Measurements from ENCODE around the gene GBX2. TPM values are rescaled to one million over a fixed set of nuclear protein-coding genes. Genes with fewer than 3 reads are reported as not detected.

GBX2 gene
- total RNA-seq, 1 experiment from 2014 or later = 5.9 TPM

DNA sequence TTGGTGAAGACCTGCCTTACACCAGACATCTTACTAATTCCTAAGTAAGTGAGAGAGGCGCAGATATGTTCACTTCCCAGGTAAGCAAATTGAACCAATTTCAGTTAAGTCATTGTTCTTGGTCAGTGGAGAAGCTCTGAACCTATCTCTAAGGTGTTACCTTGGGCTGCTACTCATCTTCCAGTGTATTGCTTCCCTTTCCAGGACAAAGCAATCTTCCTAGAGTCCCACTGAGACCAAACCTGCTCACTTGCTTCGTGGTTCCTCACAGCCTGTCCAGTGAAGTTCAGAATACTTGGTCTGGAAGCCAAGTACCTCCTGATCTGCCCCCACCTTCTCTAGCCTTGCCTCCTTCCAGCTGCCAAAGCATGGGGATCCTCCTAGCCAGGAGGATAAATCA, 22.5 kb upstream of the GBX2 start:
- no peak overlapping the region for H3K9ac ChIP-seq (ENCODE audit: low read length)
- H3K4me2 ChIP-seq (ENCODE audit: low read length) = no peak overlapping the region
- H3K4me3 ChIP-seq (replicated peaks in 1 of 2; ENCODE audit: low read depth in 1 of 2, low read length in 2 of 2) = no peak overlapping the region
- TF ChIP-seq CBX3 (IDR thresholded peaks at IDR 0.05; ENCODE audit: low read depth) = no peak
- TF ChIP-seq EGR1 (IDR thresholded peaks at IDR 0.05; ENCODE audit: low read depth) = no peak
- TF ChIP-seq CEBPB (IDR thresholded peaks at IDR 0.05; ENCODE audit: low read depth) = no peak
- no peak for TF ChIP-seq POLR2AphosphoS5 (IDR thresholded peaks at IDR 0.05; ENCODE audit: low read depth, low read length)
- TF ChIP-seq, protein P1, sequence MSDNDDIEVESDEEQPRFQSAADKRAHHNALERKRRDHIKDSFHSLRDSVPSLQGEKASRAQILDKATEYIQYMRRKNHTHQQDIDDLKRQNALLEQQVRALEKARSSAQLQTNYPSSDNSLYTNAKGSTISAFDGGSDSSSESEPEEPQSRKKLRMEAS (IDR thresholded peaks at IDR 0.05) = no peak
- no peak for TF ChIP-seq RAD21 (IDR thresholded peaks at IDR 0.05; ENCODE audit: low read depth)
- TF ChIP-seq EZH2phosphoT487 (IDR thresholded peaks at IDR 0.05; ENCODE audit: borderline replicate concordance) = no peak
- no peak for TF ChIP-seq REST (IDR thresholded peaks at IDR 0.05; ENCODE audit: low read depth)
- TF ChIP-seq ZNF274 (IDR thresholded peaks at IDR 0.05; ENCODE audit: low read depth, low read length) = no peak
- TF ChIP-seq TCF7L2 (IDR thresholded peaks at IDR 0.05; ENCODE audit: borderline replicate concordance, extremely low read depth, insufficient read depth, insufficient read length) = no peak
- no peak for TF ChIP-seq SRF (IDR thresholded peaks at IDR 0.05; ENCODE audit: low read depth)
- no peak for TF ChIP-seq ZBTB33 (IDR thresholded peaks at IDR 0.05; ENCODE audit: extremely low read depth, insufficient replicate concordance, low read length)
- TF ChIP-seq POLR2A (IDR thresholded peaks at IDR 0.05; ENCODE audit: borderline replicate concordance, extremely low read depth, insufficient read depth, insufficient read length) = no peak
- no peak for TF ChIP-seq FOSL1 (IDR thresholded peaks at IDR 0.05; ENCODE audit: low read depth)
- TF ChIP-seq SIN3A (IDR thresholded peaks at IDR 0.05; ENCODE audit: low read depth) = no peak
- no peak for TF ChIP-seq EZH2 (IDR thresholded peaks at IDR 0.05)
- no peak for TF ChIP-seq ZFX (IDR thresholded peaks at IDR 0.05)
- intact Hi-C loops (cut with micrococcal nuclease) = loop anchor here (10.0 kb wide), 1 partner anchor 874 kb away; no protein-coding TSS in a partner anchor
- DNase-seq (ENCODE audit: low read depth, low spot score) (no peak), ATAC-seq (no peak)
- H3K4me1 ChIP-seq (ENCODE audit: control insufficient read depth in 1 of 2, insufficient read depth in 2 of 2, low read length in 2 of 2) = no peaks in the 10 kb centered on the region
- POLR2A ChIA-PET = no interaction called here
- H3K79me2 ChIP-seq (ENCODE audit: insufficient read depth, low read length) = peaks cover 15% of the 10 kb centered on the region; the same call in 1 of the 2 replicates
- CTCF ChIA-PET = no interaction called here
- no peak overlapping the region for H3K27ac ChIP-seq (ENCODE audit: low read depth, low read length)
- no TSS peak for BruUV-seq (replicated peaks)
- RAD21 ChIA-PET (ENCODE audit: low non-redundant PET in 1 of 2, low total read pairs in 2 of 2, uncharacterized antibody in 2 of 2, unreplicated experiment in 2 of 2) = no interaction called here
- H3K27me3 ChIP-seq (ENCODE audit: insufficient read depth, low read length) = no peaks in the 10 kb centered on the region
- no peaks in the 10 kb centered on the region for H3K36me3 ChIP-seq (ENCODE audit: control insufficient read depth in 1 of 2, insufficient read depth in 2 of 2, low read length in 2 of 2)
- H3K9me2 ChIP-seq (ENCODE audit: insufficient read depth) = no peaks in the 10 kb centered on the region
- H2AFZ ChIP-seq (ENCODE audit: low read depth, low read length, poor library complexity, severe bottlenecking) = no peak overlapping the region
- no peaks in the 10 kb centered on the region for H3K9me3 ChIP-seq (ENCODE audit: control insufficient read depth in 1 of 2, insufficient read depth in 1 of 2, low read depth in 1 of 2, low read length in 2 of 2)
- H4K20me1 ChIP-seq (ENCODE audit: insufficient read depth) = no peaks in the 10 kb centered on the region
